Measurements from ENCODE around the gene OR2L8.

OR2L8 gene, protein sequence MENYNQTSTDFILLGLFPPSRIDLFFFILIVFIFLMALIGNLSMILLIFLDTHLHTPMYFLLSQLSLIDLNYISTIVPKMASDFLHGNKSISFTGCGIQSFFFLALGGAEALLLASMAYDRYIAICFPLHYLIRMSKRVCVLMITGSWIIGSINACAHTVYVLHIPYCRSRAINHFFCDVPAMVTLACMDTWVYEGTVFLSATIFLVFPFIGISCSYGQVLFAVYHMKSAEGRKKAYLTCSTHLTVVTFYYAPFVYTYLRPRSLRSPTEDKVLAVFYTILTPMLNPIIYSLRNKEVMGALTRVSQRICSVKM

DNA sequence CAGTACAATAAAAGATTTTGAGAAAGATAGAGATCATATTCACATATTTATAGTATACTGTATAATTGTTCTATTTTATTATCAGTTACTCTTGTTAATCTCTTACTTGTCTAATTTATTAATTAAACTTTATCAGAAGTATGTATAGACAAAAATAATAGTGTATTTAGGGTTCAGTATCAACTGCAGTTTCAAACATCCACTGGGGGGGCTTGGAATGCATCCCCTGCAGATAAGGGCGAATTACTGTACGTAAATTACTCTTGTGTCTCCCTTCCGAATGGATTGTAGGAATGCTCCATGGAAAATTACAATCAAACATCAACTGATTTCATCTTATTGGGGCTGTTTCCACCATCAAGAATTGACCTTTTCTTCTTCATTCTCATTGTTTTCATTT lies at the start of gene OR2L8:
Gene OR2L8, plus strand, starts transcription at position 301 of the 400 bp plus-strand sequence. Its CDS starts 0 bp downstream, at position 301.
- DNase-seq, result no peak

DNA sequence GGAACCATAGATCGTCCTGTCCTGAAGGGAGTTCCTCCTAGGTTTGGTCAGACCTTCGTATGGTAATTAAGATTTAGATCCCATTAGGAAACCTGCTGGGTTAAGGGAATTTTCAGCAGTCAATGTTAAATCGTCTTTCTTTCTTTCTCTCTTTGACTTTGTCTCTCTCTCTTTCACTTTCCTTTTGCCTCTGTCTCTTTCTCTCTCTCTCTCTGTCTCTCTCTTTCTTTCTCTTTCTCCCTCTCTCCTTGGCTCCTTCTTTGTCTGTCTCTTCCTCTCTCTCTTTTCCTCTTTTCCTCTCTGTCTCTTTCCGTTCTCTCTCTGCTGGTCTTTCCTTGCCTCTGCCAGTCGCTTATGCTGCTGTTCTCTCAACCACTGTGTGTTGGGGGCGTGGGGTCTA lies 44.5 kb upstream of the OR2L8 start:
- DNase-seq, result no peak

DNA sequence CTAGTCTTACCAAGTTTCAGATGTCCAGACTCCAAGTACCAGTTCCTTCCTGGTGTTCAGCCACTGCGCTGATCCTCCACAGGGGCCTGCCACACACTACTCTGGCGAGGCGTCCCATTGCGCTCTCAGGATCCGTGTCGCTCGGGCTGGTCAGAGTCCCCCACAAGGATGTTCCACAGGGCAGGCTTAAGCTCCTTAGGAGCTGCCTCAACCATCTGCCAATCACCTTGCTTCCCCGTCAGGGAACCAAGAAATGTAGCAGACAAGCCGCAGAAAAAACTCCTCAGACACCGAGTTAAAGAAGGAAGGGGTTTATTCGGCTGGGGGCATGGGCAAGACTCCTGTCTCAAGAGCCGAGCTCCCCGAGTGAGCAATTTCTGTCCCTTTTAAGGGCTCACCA lies 43.5 kb upstream of the OR2L8 start:
- DNase-seq, result no peak

DNA sequence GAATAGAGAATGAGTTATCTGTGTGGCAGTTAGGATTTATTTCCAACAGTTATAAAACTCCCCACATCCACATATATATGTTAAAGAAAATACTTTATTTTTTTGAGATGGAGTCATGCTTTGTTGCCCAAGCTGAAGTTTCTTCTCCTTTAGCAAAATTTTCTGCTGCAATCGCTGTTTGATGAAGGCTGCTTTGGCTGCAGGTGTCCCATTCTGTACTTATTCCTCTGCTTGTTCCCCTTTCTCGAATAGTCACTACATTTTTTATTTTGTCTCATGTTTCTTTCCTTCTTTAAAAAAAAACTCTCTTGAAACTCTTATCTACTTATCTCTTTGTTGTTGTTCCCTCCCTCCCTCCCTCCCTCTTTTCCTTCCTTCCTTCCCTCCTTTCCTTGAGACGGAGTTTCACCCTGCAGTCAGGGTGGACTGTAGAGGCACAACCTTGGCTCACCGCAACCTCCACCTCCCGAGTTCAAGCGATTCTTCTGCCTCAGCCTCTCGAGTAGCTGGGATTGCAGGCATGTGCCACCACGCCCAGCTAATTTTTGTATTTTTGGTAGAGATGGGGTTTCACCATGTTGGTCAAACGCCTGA lies 42.7 kb upstream of the OR2L8 start:
- DNase-seq, result no peak

DNA sequence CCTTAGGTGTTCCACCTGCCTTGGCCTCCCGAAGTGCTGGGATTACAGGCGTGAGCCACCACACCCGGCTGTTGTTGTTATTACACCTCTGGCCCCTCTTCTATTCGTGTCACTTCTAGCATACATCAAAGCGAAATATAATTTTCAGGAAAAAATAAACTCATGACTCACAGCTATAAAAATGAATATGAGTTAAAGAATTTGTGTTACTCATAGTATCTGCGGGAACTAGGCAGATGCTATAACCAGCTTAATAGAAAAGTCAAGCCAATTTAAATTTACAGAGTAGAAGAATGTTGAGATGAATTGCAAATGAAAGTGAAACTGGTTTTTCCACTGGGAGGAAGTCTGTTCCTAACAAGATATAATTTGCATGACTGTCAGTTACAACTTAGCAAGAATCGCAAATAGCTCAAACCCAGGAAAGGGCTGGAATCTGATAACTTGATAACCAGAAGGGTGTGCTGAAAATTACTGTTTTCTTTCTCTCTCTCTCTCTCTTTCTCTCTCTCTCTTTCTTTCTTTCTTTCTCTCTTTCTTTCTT lies 42.1 kb upstream of the OR2L8 start:
- DNase-seq, result no peak

DNA sequence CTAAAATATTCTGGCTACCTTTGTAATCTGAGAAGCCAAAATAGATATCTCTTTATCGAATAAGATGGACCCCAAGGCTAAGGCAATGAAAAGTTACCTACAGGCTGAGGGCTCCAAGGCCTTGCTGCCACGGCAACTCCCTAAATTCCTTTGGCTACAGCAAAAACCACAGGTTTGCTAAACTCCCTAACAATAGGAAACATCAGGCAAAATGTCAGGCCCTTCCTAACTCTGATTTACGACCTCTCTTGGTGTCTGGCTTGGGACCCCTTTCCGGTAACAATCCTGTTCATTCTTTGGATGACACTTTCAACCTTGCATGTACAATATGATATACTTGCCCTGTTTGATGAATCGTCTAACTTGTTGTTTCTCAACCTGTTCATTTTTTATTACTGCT lies 39.9 kb upstream of the OR2L8 start:
- no peak for DNase-seq

DNA sequence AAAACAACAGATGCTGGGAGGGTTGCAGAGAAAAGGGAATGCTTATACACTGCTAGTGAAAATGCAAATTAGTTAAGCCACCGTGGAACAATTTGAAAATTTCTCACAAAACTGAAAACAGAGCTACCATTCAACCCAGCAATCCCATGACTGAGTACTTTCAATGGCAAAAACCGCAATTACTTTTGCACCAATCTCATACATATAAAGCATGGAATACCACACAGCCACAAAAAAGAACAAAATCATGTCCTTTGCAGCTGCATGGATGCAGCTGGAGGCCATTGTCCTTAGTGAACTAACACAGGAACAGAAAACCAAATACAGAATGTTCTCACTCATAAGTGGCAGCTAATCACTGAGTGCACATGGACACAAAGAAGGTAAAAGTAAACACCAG lies 34.9 kb upstream of the OR2L8 start:
- no peak for DNase-seq

DNA sequence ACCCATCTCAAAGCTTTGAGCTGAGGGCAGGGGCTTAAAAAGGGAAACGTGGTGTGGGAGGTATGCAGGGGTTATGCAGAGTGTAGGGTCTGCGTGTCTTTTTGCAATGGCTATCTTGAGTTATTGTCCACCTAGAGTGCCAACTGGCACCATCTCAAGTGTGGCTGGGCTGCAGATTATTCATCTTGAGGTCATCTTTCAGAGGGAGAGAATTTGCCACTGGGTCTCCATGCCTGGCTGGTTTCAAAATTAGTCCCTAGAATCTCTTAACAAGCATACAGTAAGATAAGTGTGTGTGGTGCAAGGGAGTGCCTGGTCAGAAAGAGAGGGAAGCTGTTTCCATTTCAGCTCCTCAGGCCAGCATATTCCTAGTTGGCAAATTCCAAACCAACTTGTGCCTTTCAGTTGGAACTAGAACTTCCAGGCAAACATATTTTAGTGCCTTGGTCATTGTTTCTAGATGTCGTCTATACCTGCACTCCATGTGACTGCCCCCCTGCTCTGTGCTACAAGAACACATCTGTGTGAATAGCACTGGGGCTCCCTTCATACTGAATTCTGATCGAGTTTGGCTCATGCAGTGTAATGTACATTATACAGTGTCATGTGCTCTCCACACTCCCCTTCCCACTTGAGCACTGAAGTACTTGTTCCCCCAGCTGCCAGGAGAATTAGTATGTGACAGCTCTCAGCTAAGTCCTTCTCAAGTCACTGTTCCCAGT lies 33.6 kb upstream of the OR2L8 start:
- DNase-seq, result no peak

DNA sequence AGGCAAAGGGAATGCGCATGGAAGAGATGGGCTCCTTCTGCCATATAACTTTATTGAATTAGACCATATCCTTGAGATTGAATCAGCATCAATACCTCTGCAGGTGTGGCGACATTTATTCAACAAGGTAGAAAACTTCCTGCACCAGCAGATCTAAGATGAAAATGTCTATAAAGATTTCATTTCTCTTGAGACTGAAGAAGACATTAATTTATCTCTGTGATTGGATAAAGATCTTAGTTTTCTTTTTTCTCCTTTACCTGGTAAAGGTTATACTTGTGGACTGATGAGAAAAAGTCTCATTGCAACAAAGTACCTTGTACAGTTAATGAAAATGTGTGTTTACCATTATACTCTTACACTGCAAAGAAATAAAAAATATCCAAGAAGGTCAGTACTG lies 28.7 kb upstream of the OR2L8 start, which contains the start of gene OR2T8:
Gene OR2T8, plus strand, starts transcription at position 301 of the 400 bp plus-strand sequence. CDS start 766 bp downstream, outside the sequence.
- DNase-seq, result no peak

DNA sequence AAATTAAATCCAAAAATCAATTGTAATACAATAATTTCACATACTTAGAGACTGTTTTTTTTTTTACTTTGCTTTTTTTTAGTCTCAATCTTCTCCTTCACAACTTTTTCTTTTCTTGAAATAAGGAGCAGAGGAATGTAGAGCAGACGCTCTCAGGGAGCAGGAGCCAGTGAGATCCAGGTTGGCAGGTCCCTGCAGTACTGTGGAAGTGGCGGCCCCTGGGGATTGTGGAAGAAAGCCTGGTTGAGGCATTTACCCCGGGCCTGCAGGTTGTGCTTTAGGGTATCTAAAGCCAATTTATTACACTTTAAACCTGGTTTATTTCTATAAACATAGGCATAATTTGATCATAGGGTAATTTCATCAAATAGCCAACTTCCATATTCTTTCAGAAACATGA lies 24.7 kb upstream of the OR2L8 start:
- no peak for DNase-seq

DNA sequence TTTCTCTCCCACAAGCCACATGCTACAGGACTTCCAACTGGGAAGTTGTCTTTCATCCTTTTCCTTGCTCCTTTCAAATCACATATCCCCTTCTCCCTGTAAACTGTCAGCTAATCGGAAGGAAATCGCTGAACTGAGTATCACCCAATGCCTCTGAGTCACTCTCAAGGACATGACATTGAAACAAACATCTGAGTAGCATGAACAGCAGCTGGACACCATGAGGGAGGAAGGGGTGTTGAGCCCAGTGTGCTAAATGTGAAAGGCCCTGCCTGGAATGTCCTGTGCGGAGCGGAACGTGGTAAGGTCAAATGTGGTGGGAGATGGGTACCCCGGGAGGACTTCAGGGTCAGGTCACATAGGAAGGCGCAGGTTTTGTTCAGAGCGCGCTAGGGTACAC lies 23.8 kb upstream of the OR2L8 start, which contains the start of gene OR2AJ1:
Gene OR2AJ1, plus strand, starts transcription at position 22 of the 400 bp plus-strand sequence. CDS start 8,880 bp downstream, outside the sequence.
- no peak for DNase-seq

DNA sequence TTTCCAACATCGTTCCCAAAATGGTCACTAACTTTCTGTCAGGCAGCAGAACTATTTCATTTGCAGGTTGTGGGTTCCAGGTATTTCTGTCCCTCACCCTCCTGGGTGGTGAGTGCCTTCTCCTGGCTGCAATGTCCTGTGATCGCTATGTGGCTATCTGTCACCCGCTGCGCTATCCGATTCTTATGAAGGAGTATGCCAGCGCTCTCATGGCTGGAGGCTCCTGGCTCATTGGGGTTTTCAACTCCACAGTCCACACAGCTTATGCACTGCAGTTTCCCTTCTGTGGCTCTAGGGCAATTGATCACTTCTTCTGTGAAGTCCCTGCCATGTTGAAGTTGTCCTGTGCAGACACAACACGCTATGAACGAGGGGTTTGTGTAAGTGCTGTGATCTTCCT lies 14.7 kb upstream of the OR2L8 start:
- no peak for DNase-seq

DNA sequence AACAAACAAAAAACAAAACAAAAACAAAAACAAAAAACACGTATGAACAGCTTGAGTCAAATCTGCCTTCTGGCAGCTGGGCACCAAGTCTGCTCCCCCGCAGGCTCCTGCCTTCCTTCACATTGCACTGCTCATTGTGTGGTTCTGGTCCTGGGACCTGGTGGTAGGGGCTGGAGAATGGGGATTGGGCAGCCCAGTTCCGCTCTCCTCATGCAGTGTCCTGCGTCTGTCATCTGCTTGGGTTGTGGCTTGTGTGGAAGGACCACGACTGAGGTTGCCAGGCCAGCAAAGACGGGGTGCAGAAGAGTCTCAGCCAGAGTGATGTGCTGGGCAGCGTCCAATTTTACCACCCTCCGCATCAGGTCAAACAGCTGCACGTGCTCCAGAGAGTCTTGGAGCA lies 12.9 kb upstream of the OR2L8 start:
- no peak for DNase-seq

DNA sequence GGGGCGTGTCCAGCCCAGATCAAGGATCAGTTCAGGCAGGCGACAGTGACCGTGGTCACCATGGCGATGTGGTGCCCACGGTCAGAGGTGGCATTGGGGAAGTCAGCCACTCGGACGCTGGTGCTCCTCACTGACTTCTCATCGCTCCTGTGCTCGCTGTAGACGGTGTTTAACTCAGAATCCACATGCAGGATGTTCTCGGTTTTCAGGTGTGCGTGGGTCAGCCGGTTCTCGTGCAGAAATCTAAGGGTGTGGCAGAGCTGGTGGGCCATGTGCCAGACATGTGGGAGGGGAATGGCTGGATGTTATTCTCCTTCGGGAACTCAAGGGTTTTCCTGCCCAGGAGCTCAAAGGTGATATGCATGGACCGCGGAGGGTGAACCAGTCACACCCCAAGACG lies 12.2 kb upstream of the OR2L8 start:
- no peak for DNase-seq

DNA sequence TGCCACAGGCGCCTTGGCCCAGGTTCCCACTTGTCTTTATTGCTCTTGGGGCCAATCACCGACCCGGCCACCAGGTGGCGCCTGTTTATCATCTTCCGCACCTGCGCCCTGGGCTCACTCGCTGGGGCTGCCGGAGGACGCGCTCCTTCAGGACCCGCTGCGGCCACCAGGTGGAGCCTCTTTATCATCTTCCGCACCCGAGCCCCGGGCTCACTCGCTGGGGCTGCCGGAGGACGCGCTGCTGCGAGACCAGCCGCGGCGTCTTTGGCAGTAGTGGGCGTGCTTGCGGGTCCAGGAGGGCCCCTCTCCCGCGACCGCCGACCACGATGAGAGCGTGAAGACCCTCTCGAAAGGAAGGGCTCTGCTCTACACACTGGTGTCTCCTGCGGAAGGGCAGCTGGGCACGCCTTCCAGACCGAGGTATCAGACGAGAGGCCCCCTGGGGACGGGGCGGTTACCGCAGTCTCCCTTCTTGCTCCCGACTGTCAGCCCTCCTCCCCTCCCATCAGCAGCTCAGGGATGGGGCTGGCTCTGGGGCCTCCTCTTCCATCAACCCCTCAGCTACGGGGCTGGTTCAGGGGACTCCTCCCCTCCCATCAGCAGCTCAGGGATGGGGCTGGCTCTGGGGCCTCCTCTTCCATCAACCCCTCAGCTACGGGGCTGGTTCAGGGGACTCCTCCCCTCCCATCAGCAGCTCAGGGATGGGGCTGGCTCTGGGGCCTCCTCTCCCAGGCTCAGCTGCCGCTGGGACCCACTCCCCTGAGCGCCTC lies 11.5 kb upstream of the OR2L8 start:
- DNase-seq, result peak; percentile 86

DNA sequence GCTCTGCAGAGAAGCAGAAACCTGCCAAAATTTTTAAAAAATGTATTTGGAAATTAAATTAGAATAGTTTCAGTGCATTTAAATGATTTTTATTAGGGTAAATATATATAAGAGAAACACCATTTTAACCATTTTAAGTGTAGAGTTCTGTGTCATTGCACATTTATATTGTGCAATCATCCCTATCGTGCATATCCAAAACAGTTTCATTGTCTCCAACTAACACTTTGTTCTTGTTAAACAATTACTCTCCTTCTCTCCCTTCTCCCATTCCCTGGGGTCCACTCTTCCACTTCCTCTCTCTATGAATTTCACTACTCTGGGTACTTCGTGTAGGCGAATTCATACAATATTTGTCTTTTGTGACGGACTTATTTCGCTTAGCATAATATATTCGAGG lies 6.0 kb upstream of the OR2L8 start:
- DNase-seq, result no peak

DNA sequence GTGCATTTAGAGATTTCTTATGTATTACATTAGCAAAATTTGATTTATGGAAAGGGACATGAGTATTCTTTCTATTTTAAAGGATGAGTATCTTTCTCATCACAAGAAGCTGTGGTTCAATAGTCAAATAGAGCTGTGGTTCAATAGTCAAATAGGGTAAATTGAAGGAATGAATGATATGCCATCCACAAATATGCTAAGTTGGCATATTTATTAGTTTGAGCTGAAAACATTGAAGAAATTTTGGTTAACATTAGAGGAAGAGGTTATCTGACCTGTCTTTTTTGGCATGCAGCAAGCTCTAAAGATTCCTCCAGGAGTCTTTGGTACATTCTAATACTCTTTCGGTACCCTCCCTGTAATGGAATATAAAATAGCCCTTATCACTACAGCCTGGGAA lies 4.8 kb downstream of the OR2L8 start:
- DNase-seq, result no peak

DNA sequence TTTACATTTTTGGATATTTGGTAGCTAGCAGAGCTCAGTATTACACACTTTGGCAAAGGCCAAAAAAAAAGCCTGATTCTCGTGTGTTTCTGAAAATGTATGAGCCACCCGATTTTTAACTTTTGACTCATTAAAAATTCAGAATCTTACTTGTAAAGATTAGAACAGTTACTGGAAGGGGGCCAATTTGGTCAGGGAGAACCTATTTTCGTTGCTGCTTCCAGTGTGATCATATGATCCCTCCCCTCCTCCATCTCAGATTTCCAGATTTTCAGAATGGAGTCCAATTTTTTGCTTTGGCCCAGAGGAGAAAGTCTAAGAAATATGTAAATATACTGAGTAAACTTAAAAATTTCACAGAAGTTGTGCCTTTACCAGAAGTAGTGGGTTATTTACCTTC lies 13.1 kb downstream of the OR2L8 start:
- no peak for DNase-seq

DNA sequence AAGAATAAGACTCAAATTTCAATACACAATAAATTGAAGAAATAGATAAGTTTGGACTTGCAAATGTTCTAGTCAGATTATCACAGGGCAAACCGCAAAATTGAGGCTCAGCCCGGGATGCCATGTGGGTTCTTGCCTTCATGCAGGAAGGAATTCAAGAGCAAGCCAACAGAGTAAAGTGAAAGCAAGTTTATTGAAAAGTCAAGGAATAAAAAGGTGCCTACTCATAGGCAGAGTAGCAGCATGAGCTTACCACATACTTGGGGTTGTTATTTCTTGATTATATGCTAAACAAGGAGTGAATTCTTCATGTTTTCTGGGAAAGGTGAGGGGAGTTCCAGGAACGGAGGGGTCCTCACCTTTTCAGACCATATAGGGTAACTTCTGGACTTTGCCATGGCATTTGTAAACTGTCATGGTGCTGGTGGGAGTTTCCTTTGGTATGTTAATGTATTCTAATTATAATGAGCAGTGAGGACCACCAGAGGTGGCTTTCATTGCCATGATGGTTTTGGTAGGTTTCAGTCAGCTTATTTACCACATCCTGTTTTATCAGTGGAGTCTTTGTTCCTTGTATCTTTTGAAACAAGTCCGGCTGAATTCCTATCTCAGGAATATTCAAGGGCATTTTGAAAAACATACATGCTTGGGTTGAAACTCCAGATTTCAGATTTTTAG lies 14.4 kb downstream of the OR2L8 start:
- no peak for DNase-seq

DNA sequence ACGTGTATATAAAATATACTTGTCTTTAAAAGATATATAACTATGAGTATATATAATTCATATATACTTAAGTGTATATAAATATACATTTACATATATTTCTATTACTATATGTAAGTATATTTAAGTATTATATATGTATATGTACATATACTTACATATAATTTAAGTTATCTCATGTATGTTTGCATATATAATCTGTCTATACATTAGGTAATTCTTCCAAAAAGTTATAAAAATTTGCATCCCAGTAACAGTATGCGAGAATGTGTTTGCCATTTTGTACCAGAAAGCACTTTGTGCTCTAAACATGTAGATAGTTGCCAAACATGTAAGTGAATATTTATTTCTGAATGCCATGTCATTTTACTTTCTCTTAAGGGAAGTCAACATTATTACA lies 16.3 kb downstream of the OR2L8 start, which contains the start of gene OR2AK2:
Gene OR2AK2, plus strand, starts transcription at position 301 of the 400 bp plus-strand sequence. CDS start 144 bp downstream, outside the sequence.
- no peak for DNase-seq

DNA sequence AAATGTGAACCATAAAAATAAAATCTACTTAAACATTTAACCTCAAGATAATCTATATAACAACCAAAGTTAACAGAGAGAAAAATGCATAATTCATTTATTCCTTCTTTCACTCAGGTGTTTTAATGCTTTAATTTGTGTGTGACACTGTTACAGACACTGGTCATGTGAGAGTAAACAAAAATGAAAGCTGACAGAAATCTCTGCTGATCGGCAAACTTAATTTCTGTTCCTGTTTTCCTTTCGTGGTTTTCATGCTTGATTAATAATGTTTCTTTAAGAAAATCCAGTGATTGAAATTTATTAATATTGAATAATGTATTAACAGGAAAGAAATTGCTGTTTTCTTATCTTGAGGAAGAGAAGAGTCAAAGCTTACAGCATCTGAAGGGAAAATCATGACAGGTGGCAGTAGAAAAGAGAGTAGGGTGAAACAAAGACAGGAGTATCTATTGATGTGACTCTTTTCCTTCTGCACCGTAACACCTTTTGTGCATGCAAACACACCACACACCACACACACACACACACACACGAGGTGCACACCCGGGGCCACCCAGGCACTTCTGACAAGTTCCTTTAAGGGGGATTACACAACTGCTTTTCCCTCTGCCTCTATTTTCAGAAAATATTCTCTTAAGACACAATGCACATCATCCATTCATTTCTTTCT lies 18.0 kb downstream of the OR2L8 start:
- no peak for DNase-seq

DNA sequence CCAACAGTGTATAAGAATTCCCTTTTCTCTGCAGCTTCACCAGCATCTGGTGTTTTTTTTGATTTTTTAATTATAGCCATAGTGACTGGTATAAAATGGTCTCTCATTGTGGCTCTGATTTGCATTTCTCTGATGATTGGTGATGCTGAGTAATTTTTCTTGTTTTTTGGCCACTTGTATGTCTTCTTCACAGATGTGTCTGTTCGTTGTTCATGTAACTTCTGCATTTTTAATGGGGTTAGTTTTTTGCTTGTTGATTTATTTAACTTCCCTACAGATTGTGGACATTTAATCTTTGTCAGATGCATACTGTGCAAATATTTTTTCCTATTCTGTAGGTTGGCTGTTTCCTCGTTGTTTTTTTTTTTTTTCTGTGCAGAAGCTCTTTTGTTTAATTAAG lies 44.3 kb downstream of the OR2L8 start:
- DNase-seq, result no peak

Data from CD4-positive, alpha-beta T cell treated with Interleukin-15 for 1 hour (primary cell).